KMS-11 (cell line): ENCODE measurements around the gene DAB2.

Experiments
- H2AFZ ChIP-seq: fragments of 200-600 bp; sonication (generic); 2 replicates; pipeline ENCODE4 v1.6.1; 2016; ENCODE audit warnings: antibody characterized with exemption, mixed run types, low read depth
- H3K27ac ChIP-seq: fragments of 200-600 bp; sonication (generic); 2 replicates; pipeline ENCODE4 v1.6.1; 2016; ENCODE audit warnings: mild to moderate bottlenecking, mixed run types
- H3K27me3 ChIP-seq: fragments of 200-600 bp; sonication (generic); 2 replicates; pipeline ENCODE4 v1.6.1; 2017; ENCODE audit warnings: mild to moderate bottlenecking, low read depth, mixed run types, moderate library complexity; ENCODE audit not compliant: insufficient read depth
- H3K36me3 ChIP-seq: fragments of 200-600 bp; sonication (generic); 2 replicates; pipeline ENCODE4 v1.6.1; 2017; ENCODE audit warnings: mild to moderate bottlenecking, mixed run types; ENCODE audit not compliant: insufficient read depth
- H3K4me1 ChIP-seq: fragments of 200-600 bp; sonication (generic); 2 replicates; pipeline ENCODE4 v1.6.1; 2016; ENCODE audit warnings: mild to moderate bottlenecking, low read depth, mixed run types; ENCODE audit not compliant: poor library complexity, severe bottlenecking
- H3K4me2 ChIP-seq: fragments of 200-600 bp; sonication (generic); 2 replicates; pipeline ENCODE4 v1.7.0; 2016; ENCODE audit warnings: mild to moderate bottlenecking, mixed run types
- H3K4me3 ChIP-seq: fragments of 200-600 bp; sonication (generic); IDR thresholded peaks from 2 replicates; pipeline ENCODE4 v1.6.1; 2017; ENCODE audit warnings: low read depth, low read length, mixed read lengths; ENCODE audit not compliant: insufficient read depth
- H3K79me2 ChIP-seq: fragments of 200-600 bp; sonication (generic); 2 replicates; pipeline ENCODE4 v1.6.1; 2016; ENCODE audit warnings: low read depth, mixed run types; ENCODE audit not compliant: insufficient read depth
- H3K9ac ChIP-seq: fragments of 200-600 bp; sonication (generic); 2 replicates; pipeline ENCODE4 v1.6.1; 2016; ENCODE audit warnings: mild to moderate bottlenecking, mixed run types
- H4K20me1 ChIP-seq: fragments of 200-600 bp; sonication (generic); 2 replicates; pipeline ENCODE4 v1.6.1; 2016; ENCODE audit warnings: mild to moderate bottlenecking, mixed run types; ENCODE audit not compliant: insufficient read depth
- CTCF ChIP-seq: fragments of 200-600 bp; sonication (generic); conservative IDR thresholded peaks from 2 replicates; pipeline ENCODE4 v1.6.1; 2017; ENCODE audit warnings: low read depth, mild to moderate bottlenecking, antibody characterized with exemption, low read length, moderate library complexity, mixed read lengths

DAB2 gene

GRCh38 chr5:39459907-39460306 lies 35.1 kb upstream of the DAB2 start:
- Histone ChIP-seq H4K20me1 (no peaks in the 10 kb centered on the region), H3K9ac (no peak overlapping the region), H3K4me1 (peaks cover 33% of the 10 kb centered on the region), H3K79me2 (no peaks in the 10 kb centered on the region), H3K27ac (no peak overlapping the region), H2AFZ (no peak overlapping the region), H3K36me3 (no peaks in the 10 kb centered on the region), H3K4me3 (no peak overlapping the region), H3K27me3 (no peaks in the 10 kb centered on the region), H3K4me2 (peak overlapping the region; percentile 53; the same call in 1 of the 2 replicates)
- no peak for TF ChIP-seq CTCF

GRCh38 chr5:39459071-39459470 lies 34.3 kb upstream of the DAB2 start:
- Histone ChIP-seq H3K79me2 (no peaks in the 10 kb centered on the region), H3K36me3 (no peaks in the 10 kb centered on the region), H3K4me3 (no peak overlapping the region), H4K20me1 (no peaks in the 10 kb centered on the region), H3K27ac (no peak overlapping the region), H3K9ac (no peak overlapping the region), H2AFZ (no peak overlapping the region), H3K4me1 (peaks cover 33% of the 10 kb centered on the region), H3K27me3 (no peaks in the 10 kb centered on the region), H3K4me2 (no peak overlapping the region)
- no peak for TF ChIP-seq CTCF

- Histone ChIP-seq H4K20me1 (no peaks in the 10 kb centered on the region), H3K36me3 (no peaks in the 10 kb centered on the region), H3K79me2 (no peaks in the 10 kb centered on the region), H3K27ac (no peak overlapping the region), H2AFZ (no peak overlapping the region), H3K4me3 (no peak overlapping the region), H3K27me3 (no peaks in the 10 kb centered on the region), H3K4me1 (peaks cover 15% of the 10 kb centered on the region), H3K9ac (no peak overlapping the region), H3K4me2 (no peak overlapping the region)
- no peak for TF ChIP-seq CTCF
These were observed 30.9 kb upstream of the DAB2 start for GRCh38 chr5:39455645-39456044.

GRCh38 chr5:39453606-39454005 lies 28.8 kb upstream of the DAB2 start:
- no peaks in the 10 kb centered on the region for H3K36me3 ChIP-seq
- H3K27me3 ChIP-seq = no peaks in the 10 kb centered on the region
- H3K9ac ChIP-seq = no peak overlapping the region
- no peak for TF ChIP-seq CTCF
- H3K4me3 ChIP-seq = no peak overlapping the region
- H3K4me1 ChIP-seq = no peaks in the 10 kb centered on the region
- H4K20me1 ChIP-seq = no peaks in the 10 kb centered on the region
- H3K27ac ChIP-seq = no peak overlapping the region
- H2AFZ ChIP-seq = no peak overlapping the region
- no peak overlapping the region for H3K4me2 ChIP-seq
- H3K79me2 ChIP-seq = no peaks in the 10 kb centered on the region

- no peak overlapping the region for H2AFZ ChIP-seq
- H3K4me1 ChIP-seq = no peaks in the 10 kb centered on the region
- H3K4me2 ChIP-seq = no peak overlapping the region
- no peaks in the 10 kb centered on the region for H3K36me3 ChIP-seq
- TF ChIP-seq CTCF = no peak
- no peak overlapping the region for H3K27ac ChIP-seq
- no peaks in the 10 kb centered on the region for H3K79me2 ChIP-seq
- no peaks in the 10 kb centered on the region for H4K20me1 ChIP-seq
- no peak overlapping the region for H3K4me3 ChIP-seq
- no peak overlapping the region for H3K9ac ChIP-seq
- no peaks in the 10 kb centered on the region for H3K27me3 ChIP-seq
These were observed 28.1 kb upstream of the DAB2 start for GRCh38 chr5:39452846-39453245.
